Vagina (tissue), 2 donors: Measurements from ENCODE around the gene HECTD4.

Experiments
- POLR2A ChIP-seq, 2 donors: fragments of 450-650 bp; IDR thresholded peaks; one replicate each; pipeline ENCODE4 v1.6.1; 2017; ENCODE audit warnings: antibody characterized with exemption in 2 of 2, mild to moderate bottlenecking in 2 of 2, moderate library complexity in 2 of 2
- TF ChIP-seq, protein P1 (sequence below), 3 experiments: fragments of 450-650 bp in 2 of 3; fragments of 200-600 bp in 1 of 3; sonication (generic) in 1 of 3; IDR thresholded peaks; one replicate each; pipeline ENCODE4 v1.5.1; 2017 to 2019; ENCODE audit warnings: antibody characterized with exemption in 3 of 3, mild to moderate bottlenecking in 2 of 3, moderate library complexity in 2 of 3

DNA sequence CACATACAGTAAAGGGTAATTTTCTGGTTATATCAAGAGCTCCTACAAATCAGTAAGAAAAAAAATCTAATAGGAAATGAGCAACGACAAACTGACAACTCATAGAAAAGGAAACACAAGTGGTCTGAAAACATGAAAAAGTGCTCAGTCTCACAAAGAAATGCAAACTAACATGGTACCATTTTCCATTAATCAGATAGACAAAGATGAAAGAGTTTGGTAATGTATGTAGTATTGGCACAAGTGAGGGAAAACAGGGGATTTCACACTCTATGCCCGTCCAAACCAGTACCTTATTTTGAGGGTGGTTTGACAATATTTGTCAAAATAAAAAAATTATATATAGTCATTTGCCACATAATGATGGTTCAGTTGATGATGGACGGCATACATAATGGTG lies 49.7 kb upstream of the HECTD4 start:
- TF ChIP-seq, protein P1, sequence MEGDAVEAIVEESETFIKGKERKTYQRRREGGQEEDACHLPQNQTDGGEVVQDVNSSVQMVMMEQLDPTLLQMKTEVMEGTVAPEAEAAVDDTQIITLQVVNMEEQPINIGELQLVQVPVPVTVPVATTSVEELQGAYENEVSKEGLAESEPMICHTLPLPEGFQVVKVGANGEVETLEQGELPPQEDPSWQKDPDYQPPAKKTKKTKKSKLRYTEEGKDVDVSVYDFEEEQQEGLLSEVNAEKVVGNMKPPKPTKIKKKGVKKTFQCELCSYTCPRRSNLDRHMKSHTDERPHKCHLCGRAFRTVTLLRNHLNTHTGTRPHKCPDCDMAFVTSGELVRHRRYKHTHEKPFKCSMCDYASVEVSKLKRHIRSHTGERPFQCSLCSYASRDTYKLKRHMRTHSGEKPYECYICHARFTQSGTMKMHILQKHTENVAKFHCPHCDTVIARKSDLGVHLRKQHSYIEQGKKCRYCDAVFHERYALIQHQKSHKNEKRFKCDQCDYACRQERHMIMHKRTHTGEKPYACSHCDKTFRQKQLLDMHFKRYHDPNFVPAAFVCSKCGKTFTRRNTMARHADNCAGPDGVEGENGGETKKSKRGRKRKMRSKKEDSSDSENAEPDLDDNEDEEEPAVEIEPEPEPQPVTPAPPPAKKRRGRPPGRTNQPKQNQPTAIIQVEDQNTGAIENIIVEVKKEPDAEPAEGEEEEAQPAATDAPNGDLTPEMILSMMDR (IDR thresholded peaks at IDR 0.05): no peak
- no peak for TF ChIP-seq POLR2A (IDR thresholded peaks at IDR 0.05)
